ENCODE data around the gene CDH6.

DNA sequence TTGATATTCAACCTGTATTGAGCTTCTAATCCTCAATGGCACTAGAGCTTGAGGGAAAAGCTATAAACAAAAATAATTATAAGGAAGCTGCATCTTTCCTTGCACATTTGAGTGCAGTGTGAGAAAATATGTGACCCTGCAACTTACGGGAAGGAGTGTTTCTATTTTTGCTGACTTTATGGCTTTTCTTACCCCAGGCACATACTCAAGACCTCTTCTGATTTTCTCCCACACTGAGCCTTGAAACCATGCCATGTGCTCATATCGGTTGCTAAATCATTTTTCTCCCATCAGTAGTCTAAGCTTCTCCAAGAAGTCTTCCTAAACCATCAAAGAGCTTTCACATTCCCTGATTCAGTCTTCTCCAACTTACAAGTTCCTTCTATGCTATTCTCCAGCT, 91.5 kb downstream of the CDH6 start:
- TF ChIP-seq, protein P1, sequence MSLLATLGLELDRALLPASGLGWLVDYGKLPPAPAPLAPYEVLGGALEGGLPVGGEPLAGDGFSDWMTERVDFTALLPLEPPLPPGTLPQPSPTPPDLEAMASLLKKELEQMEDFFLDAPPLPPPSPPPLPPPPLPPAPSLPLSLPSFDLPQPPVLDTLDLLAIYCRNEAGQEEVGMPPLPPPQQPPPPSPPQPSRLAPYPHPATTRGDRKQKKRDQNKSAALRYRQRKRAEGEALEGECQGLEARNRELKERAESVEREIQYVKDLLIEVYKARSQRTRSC (CRISPR knock-in tag; IDR thresholded peaks at IDR 0.05; ENCODE audit: low read depth) = no peak
- TF ChIP-seq, protein P2, sequence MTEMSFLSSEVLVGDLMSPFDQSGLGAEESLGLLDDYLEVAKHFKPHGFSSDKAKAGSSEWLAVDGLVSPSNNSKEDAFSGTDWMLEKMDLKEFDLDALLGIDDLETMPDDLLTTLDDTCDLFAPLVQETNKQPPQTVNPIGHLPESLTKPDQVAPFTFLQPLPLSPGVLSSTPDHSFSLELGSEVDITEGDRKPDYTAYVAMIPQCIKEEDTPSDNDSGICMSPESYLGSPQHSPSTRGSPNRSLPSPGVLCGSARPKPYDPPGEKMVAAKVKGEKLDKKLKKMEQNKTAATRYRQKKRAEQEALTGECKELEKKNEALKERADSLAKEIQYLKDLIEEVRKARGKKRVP (CRISPR knock-in tag; IDR thresholded peaks at IDR 0.05) = no peak
- TF ChIP-seq ZBTB3 (CRISPR knock-in tag; IDR thresholded peaks at IDR 0.05; ENCODE audit: borderline replicate concordance, low read depth) (no peak), FOSL1 (CRISPR knock-in tag; IDR thresholded peaks at IDR 0.05; ENCODE audit: borderline replicate concordance) (no peak), SYNCRIP (IDR thresholded peaks at IDR 0.05; ENCODE audit: insufficient read depth, low read depth, low read length) (no peak), ZNF121 (CRISPR knock-in tag; IDR thresholded peaks at IDR 0.05) (no peak), ZMYM4 (CRISPR knock-in tag; IDR thresholded peaks at IDR 0.05) (no peak)
